ENCODE results near the gene NR2F1-AS1.
"Not testable (repeated sequence)": the region's sequence is repeated elsewhere in the genome, so short reads cannot be mapped to it uniquely, and the experiment has no call there.

NR2F1-AS1 gene

DNA sequence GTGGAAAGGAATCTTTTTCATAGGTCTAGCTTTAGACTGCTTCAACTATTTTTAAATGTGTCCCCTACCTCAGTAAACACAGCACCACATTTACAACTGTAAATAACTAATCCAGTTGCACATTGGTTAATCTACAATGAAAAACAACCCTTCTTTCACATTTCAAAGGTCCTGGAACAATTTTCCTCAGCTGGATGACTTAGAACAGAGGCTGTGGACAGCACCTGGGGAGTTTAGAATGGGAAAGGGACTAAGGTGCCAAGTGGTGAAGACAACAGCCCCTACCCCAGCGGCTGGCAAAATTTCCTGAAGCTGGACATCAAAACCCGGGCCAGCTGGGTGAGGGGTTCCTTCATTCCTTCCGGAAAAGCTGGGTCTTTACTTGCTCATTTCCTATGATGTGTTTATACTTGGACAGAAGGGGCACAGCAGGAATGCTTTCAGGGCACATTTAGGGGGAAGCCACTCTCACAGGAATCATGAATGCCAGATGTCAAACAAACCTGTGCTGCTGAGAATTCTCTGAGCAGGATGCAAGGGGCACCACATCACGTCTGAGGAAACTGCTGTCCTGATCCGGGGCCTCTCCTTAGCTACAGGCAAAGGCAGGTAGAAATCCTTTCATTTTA, 158.3 kb downstream of the NR2F1-AS1 start:
- peak; percentile 77 for DNase-seq

DNA sequence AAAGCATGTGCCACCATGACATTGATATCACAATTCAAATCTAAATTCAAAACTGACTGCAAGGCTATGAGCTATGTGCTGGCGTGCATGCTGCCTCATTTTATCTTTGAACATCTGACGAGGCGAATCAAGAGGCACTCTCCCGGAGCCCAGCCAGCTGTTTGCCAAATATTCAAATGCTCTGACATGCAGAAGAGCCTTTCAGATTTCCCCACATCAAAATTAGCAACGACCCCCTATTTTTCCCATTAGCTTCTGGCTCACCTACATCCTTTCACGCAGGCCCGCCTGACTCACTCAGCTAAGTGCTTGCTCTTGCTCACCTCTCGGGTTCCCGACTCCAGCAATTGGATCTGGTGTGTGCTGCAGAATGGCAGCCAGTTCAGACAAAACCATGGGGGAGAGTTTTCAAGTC, 159.0 kb downstream of the NR2F1-AS1 start:
- peak; percentile 21 for DNase-seq

- DNase-seq: no peak
Measured at GRCh38 chr5:93421468-93421867, 159.6 kb downstream of the NR2F1-AS1 start.

DNA sequence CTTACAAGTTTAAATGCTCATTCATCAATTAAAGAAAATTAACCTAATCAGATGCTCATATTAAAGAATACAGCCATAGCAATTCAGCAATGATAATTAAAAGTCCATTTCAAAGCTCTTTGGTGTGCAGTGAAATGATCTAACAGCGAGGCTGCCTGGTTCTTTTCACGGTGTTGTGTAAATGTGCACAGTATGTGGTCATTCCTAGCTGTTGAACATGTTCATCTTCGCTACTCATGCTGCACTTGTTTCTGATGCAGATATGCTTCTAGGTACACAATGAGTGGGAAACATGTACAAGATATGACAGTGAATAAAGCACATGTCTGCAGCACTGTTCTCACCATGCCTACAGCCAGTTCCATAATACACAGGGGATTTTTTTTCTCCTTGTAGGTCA, 163.5 kb downstream of the NR2F1-AS1 start:
- no peak for DNase-seq

DNA sequence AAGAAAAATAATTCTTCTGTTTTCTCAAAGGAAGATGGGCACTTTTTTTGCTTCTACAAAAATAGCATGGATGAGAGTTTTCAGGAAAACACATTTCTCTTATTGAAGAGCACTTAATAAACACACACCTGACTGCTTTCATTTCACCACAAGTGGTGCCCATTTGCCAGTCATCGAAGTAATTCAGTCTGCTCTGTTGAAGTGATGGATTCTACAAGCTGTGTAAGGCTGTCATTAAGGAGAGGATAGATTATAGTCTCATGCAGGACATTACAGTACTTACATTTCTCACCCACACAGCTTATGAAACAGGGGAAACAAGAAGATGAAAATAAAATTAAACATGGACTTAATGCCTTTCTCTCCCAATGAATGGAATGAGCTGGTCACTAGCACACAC, 165.2 kb downstream of the NR2F1-AS1 start:
- no peak for DNase-seq

- no peak for DNase-seq
Measured at GRCh38 chr5:93411716-93412115, 169.3 kb downstream of the NR2F1-AS1 start.

DNA sequence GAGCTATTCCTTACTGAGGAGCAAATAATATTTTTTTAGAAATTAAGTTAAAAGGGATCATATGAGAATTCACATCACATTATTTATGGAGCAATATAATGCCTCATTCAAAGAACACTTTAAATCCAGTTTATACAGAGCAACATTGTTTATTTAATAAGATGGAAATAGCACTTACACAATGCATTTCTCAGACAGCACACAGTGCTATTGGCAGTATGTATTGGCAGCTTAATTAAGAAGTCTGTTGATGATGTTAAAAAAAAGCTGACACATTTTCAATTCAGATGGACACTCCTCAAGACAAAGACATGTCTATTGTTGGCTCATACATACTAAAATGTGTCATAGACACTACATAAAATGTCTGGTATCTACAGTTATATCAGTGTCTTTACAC, 171.3 kb downstream of the NR2F1-AS1 start:
- DNase-seq: no peak

DNA sequence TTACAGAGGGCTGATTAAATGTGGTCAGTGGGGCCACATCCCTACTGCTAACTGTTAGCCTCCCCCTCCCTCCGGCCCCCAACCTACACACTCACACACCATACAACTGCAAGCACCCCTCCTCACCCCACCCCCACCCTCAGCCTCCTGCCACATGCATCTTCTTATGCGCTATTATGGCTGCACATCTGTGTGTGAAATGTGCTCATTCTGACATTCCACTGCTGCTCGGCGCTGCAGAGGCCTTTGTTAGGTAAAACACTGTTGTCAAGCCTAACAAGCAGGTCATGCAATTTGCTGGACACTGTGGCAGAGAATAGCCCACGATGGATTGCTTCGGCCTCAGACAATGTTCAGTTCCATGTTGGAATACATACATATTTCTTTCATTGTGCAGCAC, 173.6 kb downstream of the NR2F1-AS1 start:
- DNase-seq: no peak

DNA sequence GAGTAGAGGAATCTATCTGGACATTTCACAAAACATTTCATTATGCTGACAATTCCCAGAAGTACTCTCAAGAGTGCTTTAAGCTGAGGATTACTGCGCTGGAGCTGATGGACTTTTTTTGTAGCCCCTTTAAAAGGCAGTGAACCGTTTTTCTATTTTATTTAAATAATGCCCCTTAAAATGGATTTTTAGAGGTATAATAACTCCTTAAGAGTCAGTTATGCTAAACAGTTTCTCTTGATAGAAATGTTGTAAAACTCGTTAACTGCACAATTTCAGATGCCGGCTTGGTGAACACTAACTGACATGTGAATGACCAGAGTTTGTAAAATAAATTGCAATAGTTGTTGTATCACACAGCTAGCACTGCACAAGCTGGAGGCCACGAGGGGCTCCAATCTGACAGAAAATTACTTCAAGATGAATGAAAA, 174.0 kb downstream of the NR2F1-AS1 start:
- DNase-seq: no peak

DNA sequence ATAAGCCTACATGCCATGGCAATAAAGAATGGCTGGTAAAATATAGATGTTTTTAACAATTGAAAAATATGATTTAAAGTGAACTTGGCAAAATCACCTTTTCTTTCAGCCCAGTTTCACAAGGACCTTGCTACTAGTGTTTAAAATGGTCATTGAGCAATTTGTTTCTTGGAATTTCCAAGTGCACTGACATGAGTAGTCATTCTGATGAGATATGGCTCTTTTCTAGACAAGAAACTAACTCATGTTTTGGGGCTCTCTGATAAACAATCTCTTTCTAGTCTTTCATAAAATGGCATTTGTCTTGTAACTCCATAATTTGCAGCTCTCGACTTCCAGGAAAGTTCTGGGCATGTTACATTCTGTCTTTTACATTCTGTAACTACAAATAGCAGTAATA, 176.8 kb downstream of the NR2F1-AS1 start:
- DNase-seq: no peak

DNA sequence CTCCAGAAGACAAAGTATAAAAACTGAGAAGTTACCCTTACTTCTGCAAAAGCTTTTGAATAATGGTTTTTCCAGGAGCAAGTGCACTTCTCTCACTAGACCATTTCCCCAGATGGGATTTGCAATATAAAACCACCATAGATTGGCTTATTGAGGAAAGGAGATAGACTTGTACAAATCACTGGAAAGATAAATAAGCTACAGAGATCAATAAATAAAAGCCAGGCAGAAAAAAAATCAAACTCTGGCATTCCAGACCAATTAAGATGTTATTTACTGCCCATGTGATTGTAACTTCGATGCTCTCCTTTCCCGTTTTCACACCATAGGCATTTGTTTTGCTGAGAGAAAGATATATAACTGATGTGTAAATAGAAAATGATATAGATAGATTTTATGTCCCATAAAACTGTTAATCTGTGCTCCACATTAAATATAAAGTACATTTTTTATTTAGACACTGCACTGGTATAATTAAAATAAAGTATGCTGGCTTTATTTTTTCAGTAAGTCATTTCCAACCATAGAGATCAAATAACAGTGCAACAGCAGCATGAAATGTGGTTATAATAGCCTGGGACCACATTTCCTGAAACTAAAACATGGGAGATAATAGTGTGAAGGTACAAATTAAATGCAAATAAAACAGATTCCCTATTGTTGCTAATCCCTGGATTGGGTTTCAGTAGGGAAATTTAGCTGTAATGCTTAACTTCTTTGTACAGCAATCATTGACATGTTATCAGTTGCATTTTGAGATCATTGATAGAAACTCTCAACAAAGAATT, 177.7 kb downstream of the NR2F1-AS1 start:
- DNase-seq: no peak

DNA sequence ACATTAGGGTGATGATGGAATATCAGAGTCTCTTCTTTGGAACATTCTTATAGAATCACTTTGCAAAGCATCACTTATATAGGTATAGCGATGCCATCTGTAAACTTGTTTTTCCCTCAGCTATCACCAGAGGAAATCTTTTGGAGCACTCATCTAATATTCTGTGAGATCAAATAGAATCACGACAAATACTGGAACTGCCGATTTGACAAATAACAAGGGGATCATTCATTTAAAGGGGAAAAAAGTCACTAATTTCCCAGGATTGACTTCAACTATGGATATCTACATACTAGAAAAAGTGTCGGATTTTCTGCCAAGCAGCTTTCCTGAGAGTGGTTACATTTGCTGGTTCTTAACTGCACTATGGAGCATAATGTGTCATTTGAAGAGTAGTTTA, 178.6 kb downstream of the NR2F1-AS1 start:
- DNase-seq: no peak

DNA sequence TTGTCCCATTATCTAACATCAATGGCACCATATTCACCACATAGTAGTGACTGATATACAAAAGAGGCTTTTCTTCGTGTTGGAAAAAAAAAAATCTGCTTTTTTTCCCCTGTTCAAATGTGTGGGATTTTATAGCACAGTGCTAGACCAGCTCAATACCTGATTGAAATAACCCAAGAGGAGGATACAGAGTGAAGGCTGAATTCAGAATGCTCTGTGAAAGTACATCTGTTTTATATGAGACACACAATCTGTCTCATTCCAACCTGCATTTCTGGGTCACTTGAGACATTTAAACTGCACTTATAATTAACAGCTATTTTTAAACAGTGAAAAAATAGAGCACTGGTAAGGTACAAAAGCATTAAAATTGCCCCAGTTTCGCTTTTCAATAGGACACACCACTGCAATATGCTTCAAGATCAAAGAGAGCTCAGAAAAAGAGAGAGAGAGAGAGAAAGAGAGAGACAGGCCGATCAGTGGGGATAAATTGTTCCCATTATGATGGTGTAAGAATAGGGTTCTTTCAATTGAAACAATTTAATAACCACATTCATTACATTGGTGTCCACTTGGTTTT, 179.3 kb downstream of the NR2F1-AS1 start:
- no peak for DNase-seq

DNA sequence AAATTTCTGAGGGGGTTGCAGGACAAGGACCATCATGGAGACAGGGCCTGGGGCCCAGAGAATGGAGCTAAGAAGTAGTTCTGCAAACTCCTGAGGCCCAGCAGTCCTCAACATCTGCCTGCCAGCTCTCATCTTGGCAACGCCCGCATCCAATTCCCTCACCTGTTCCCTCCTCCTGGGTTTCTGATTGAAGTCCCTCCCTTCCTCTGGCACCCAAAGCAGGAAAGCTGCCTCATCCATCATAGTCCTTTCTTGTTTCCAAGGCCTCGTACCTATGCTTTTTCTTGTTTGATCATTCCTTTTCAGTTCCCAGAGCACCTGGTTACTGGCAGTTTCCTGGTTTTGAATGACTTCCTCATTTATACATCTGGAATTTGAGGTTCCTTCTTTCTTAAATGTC, 181.3 kb downstream of the NR2F1-AS1 start:
- no peak for DNase-seq

DNA sequence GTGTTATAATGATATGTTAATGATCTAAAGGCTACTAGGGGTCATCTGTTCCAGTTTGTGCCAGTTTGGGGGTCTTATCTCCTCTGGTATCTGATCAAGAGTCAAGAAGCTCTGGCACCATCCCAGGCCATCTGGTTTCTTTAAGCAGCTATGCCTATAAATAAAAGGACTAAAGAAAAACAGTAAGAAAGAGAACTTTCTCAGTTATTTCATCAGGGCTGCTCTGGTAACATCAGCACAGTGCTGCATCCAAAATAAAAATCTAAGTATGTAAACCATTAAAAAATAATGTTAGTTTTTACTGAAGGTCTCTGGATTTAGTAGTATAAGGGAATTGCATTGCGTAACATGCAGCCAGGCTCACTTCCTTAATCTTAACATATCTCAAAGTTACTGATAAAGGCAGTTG, 185.0 kb downstream of the NR2F1-AS1 start:
- no peak for DNase-seq

DNA sequence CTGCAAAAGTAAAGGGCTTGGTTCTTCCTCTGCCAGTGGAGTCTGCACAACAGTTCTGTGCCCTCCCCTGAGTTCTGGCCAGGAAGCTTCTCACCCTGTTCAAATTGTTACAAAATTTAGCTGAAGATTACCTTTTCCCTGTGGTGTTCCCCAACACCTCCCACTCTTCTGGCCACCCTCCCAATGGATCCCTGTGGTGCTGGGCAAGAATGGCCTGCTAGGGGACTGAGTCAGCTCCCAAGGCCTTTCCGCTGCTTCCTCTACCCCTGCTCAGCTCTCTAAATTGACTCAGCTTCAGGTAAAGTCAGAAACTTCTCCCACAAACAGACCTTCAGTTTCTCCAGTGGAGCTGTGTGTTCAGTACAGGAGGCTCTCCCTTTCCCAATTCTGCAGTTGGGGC, 186.0 kb downstream of the NR2F1-AS1 start:
- no peak for DNase-seq

GRCh38 chr5:93394301-93394700, 186.7 kb downstream of the NR2F1-AS1 start:
- no peak for DNase-seq

- DNase-seq: not testable (repeated sequence)
Measured at GRCh38 chr5:93391169-93391568, 189.8 kb downstream of the NR2F1-AS1 start.

DNA sequence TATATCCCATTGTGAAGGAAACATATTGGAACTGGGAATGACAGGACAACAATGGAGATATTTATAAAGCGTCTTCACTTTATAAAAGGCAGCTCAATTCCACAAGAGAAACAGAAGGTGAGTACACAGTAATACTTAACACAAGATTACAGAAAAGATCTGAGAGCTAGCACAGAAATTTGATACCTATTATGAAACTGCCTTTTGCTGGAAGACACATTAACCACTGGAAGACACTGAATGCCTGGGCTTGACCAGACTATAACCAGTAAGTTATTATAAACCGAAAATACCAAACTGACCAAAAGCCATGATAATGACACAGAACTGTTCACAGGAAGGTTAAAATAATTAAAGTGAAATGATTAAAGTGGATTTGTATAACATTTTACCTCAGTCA, 195.4 kb downstream of the NR2F1-AS1 start:
- no peak for DNase-seq

DNA sequence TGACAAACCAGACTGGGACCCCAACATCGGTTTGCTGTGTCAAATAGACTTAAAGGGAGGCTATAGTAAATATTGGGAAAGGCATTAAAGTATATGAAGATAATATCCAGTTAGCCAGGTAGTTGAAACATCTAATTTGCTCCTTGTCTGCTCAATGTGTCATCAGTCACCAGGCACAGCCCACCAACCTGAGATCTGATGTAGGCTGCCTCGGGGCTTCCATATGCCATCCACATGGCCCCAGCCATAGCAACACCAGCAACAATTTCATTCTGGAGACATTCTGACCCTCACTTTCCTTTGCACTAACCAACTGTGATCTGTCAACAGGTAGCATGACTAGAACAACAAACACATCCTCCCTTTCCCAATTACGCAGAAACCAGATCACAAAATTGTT, 196.0 kb downstream of the NR2F1-AS1 start:
- DNase-seq: no peak

GRCh38 chr5:93384026-93384425, 197.0 kb downstream of the NR2F1-AS1 start:
- DNase-seq: no peak

GRCh38 chr5:93382188-93382825, 198.7 kb downstream of the NR2F1-AS1 start:
- DNase-seq: no peak

DNA sequence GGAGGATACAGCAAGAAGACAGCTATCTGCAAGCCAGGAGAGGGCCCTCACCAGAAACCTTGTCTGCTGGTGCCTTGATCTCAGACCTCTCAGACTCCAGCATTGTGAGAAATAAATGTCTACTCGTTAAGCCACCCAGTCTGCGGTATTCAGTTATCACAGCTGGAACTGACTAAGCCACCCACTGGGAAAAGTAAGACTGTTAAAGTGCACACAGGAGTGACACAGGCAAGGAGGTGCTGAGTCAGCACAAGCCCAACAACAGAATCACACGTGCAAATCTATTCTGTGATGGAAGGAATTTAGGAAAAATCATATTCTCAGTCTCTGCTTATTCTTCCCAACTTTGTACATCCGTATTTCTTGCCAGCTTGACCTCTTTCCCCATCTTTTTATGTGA, 200.0 kb downstream of the NR2F1-AS1 start:
- no peak for DNase-seq

GRCh38 chr5:93378073-93378472, 202.9 kb downstream of the NR2F1-AS1 start:
- DNase-seq: no peak
